K562 (cell line): ENCODE measurements around the gene ENKUR. TPM values are rescaled to one million over a fixed set of nuclear protein-coding genes. Genes with fewer than 3 reads are reported as not detected.
A peak's percentile ranks its signal among the peaks of the same experiment; 100 is the strongest.

Experiments
- ASH1L ChIP-seq: fragments of 450-650 bp; IDR thresholded peaks from 2 replicates; pipeline ENCODE4 v1.6.1; 2018; ENCODE audit warnings: borderline replicate concordance, mild to moderate bottlenecking, low read depth; ENCODE audit not compliant: partially characterized antibody
- BACH1 ChIP-seq: fragments of 200-800 bp; sonication (Bioruptor generic); IDR thresholded peaks from 2 replicates; pipeline ENCODE4 v1.6.1; 2016; ENCODE audit warnings: missing genetic modification characterization, missing compliant biosample characterization
- CCNT2 ChIP-seq: IDR thresholded peaks from 2 replicates; pipeline ENCODE4 v1.6.1; 2011; ENCODE audit warnings: borderline replicate concordance, low read depth, mild to moderate bottlenecking, moderate library complexity, mixed read lengths, low read length; ENCODE audit not compliant: insufficient read length; ENCODE audit errors: extremely low read depth
- CTCFL ChIP-seq: IDR thresholded peaks from 2 replicates; pipeline ENCODE4 v1.6.1; 2011; ENCODE audit warnings: borderline replicate concordance, low read depth, mild to moderate bottlenecking, moderate library complexity, low read length; ENCODE audit not compliant: insufficient read depth, poor library complexity, severe bottlenecking
- FUS ChIP-seq: fragments of 200-400 bp; formaldehyde crosslinking; optimal IDR thresholded peaks from 2 replicates; pipeline ENCODE3; 2017; ENCODE audit warnings: low read depth, low read length
- GTF2A2 ChIP-seq: IDR thresholded peaks from 2 replicates; pipeline ENCODE4 v1.6.1; 2016; ENCODE audit warnings: mild to moderate bottlenecking, missing genetic modification characterization, missing compliant biosample characterization
- HDAC8 ChIP-seq: fragments of 450-650 bp; IDR thresholded peaks from 2 replicates; pipeline ENCODE4 v1.6.1; 2016; ENCODE audit warnings: mild to moderate bottlenecking, missing genetic modification characterization, moderate library complexity, missing compliant biosample characterization
- MLLT1 ChIP-seq, 2 experiments: fragments of 450-650 bp; IDR thresholded peaks; 2 replicates each; pipeline ENCODE4 v1.6.1; 2016
- MXI1 ChIP-seq: IDR thresholded peaks from 2 replicates; pipeline ENCODE4 v1.6.1; 2011; ENCODE audit warnings: low read depth, mild to moderate bottlenecking, improper control_type of control experiment, low read length
- OTX1 ChIP-seq: fragments of 450-650 bp; formaldehyde crosslinking; IDR thresholded peaks from 2 replicates; pipeline ENCODE4 v1.4.0; 2022; ENCODE audit warnings: mild to moderate bottlenecking
- SAP30 ChIP-seq: fragments of 200-600 bp; sonication (generic); IDR thresholded peaks from 2 replicates; pipeline ENCODE4 v1.6.1; 2012; ENCODE audit warnings: borderline replicate concordance, low read depth, mild to moderate bottlenecking, moderate library complexity, low read length, control low read depth, inconsistent platforms; ENCODE audit not compliant: insufficient read depth, poor library complexity, severe bottlenecking
- THRA ChIP-seq: fragments of 450-650 bp; IDR thresholded peaks from 2 replicates; pipeline ENCODE4 v1.6.1; 2017; ENCODE audit warnings: mild to moderate bottlenecking, moderate library complexity
- TRIM24 ChIP-seq, 2 experiments: fragments of 450-650 bp; IDR thresholded peaks; 2 replicates each; pipeline ENCODE4 v1.6.1; 2016
- ZBTB9 ChIP-seq: fragments of 450-650 bp; formaldehyde crosslinking; IDR thresholded peaks from 2 replicates; pipeline ENCODE4 v1.4.0; 2020; ENCODE audit warnings: mild to moderate bottlenecking, moderate library complexity
- ZNF239 ChIP-seq: fragments of 250-450 bp; sonication (Bioruptor Pico); IDR thresholded peaks from 2 replicates; pipeline ENCODE4 v1.4.0; 2020; ENCODE audit warnings: mild to moderate bottlenecking
- ZNF277 ChIP-seq: fragments of 250-450 bp; sonication (Bioruptor Pico); IDR thresholded peaks from 2 replicates; pipeline ENCODE4 v1.8.0; 2022; ENCODE audit warnings: inconsistent platforms, mild to moderate bottlenecking, moderate library complexity, borderline replicate concordance
- ZNF583 ChIP-seq: fragments of 250-450 bp; sonication (Bioruptor Pico); IDR thresholded peaks from 2 replicates; pipeline ENCODE4 v1.4.0; 2020
- ZNF830 ChIP-seq: fragments of 250-450 bp; sonication (Bioruptor Pico); IDR thresholded peaks from 2 replicates; pipeline ENCODE4 v1.5.0; 2021; ENCODE audit warnings: mild to moderate bottlenecking
- polyA plus RNA-seq, 8 experiments: library from polyadenylated mRNA; depleted of rRNA in 4 of 8; stranded (reverse) in 5 of 8; unstranded in 3 of 8; fragments of >200 nt; fragmentation: Nextera tagmentation in 2 of 8; fragmentation: Illumina TruSeq in 1 of 8; extraction: Ambion mirVana in 2 of 8; extraction: Trizol in 1 of 8; gene quantifications; 2 replicates each; pipeline versions ENCODE4 v1.2.1 to v1.2.3, GENCODE V29; 2011 to 2014; ENCODE audit warnings: inconsistent platforms in 1 of 8, missing spikeins in 1 of 8
- total RNA-seq, 7 experiments: library from RNA; depleted of rRNA in 6 of 7; stranded (reverse); fragments of >200 nt in 6 of 7; fragmentation: Illumina TruSeq in 2 of 7; extraction: Trizol in 2 of 7; gene quantifications; 2 replicates each; pipeline versions ENCODE4 v1.2.1 to v1.2.3, GENCODE V29; 2011 to 2021; ENCODE audit warnings: low replicate concordance in 1 of 7

Gene ENKUR
- total and polyA plus RNA-seq, 9 of the 15 experiments (the other 6 are each of a cell fraction or from before 2014, with no cell fraction given) = 0.06 to 0.46 (median 0.20) TPM

GRCh38 chr10:25015828-25016375 is at the start of gene ENKUR (continued):
- TF ChIP-seq SAP30 = peak; percentile 69
- TF ChIP-seq FUS = no peak
- 0 out of 2 replicates have a peak, but pooled peaks have one; percentile 29 for TF ChIP-seq ZNF830 (CRISPR knock-in tag)
- TF ChIP-seq OTX1 (CRISPR knock-in tag) = peak; percentile 69; the same call in 1 of the 2 replicates
- no peak for TF ChIP-seq ZNF239
- TF ChIP-seq ZBTB9 (CRISPR knock-in tag) = no peak
- TF ChIP-seq HDAC8 (tag) = no peak
- TF ChIP-seq CCNT2 = no peak
- no peak for TF ChIP-seq ZNF583 (CRISPR knock-in tag)
- no peak for TF ChIP-seq CTCFL
- no peak for TF ChIP-seq TRIM24 (IDR thresholded peaks at IDR 0.05)
- peak; percentile 90 for TF ChIP-seq MXI1
- TF ChIP-seq GTF2A2 (tag) = no peak
- no peak for TF ChIP-seq BACH1 (tag)
- no peak for TF ChIP-seq ASH1L
- no peak for TF ChIP-seq MLLT1 (IDR thresholded peaks at IDR 0.05)
- TF ChIP-seq ZNF277 = no peak
- TF ChIP-seq THRA = no peak
